HG03378 (cell line): ENCODE results near the gene CNTN4.

Experiments used
- ATAC-seq: cut with Tn5 transposase; IDR thresholded peaks from one replicate; pipeline ENCODE4 v1.9.1; 2021; ENCODE audit warnings: mild to moderate bottlenecking, moderate library complexity; ENCODE audit not compliant: unreplicated experiment

The CNTN4 gene

DNA sequence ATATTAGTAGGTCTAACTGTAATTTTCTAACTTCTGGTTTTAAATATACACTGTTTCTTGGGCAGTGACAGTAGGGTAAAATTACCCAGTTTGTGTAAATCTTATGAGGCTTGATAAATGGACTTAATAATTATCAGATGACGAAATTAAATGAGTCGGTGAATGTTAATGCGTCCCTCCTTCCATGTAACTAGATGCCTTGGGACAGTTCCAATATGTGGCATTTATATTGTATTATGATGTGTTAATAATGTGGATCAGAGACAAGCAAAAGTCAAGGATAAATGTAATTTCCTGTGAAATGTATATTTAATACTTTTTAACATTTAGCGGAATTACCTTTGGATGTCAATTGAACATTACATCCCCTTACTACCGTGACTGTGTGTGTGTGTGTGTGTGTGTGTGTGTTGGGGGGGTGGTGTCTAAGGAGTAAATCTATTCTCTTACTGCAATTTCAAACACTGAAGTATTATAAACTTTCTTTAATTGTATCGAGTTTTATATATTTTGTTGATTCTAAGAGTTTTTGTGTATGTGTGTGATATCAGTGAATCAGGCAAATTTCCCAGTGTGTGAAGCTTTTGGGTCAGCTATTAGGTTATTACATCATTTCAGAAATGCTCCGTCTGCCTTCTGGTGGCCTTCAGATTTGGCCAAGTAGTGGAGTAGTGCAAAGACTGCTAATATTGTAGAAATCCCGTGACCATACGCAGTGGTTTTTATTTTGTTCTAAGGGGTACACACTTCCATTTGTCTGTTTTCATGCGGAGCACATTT is 50.1 kb downstream of the CNTN4 start:
- ATAC-seq: no peak

DNA sequence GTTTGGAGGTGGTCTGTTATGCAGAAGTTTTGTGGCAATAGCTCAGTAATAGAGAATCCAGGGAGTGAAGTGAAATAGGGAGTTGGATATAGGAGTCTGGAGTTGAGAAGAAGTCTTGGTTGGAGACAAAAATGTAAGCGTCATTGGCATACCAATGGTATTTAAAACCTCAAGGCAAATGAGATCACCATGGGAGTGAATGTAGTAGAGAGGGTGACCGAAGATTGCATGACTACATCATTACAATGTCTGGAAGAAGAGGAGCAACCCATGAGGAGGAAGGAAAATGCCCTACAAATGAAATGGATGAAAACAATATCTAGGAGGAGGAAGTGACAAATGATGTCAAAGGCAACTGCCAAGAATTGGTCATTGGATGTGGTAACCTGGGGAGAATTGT is 54.4 kb downstream of the CNTN4 start:
- ATAC-seq: no peak

DNA sequence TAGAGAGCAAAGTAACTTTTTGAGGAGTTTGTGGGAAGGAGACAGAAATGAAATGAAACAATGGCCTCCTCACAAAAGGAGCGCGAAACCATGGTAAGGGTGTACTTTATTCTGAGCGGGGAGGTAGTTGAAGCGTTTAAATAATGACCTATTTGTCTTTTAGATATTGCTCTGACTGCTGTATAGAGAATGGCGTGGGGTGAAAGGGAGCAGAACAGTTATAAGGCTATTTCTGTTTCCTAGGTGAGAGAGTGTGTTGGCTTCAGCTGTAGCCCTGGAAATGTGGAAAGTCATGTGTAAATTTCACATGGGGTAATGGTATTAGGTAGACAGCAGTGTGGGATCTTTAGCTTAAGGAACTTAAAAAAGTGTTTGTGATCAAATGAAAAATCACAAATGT is 54.9 kb downstream of the CNTN4 start:
- no peak for ATAC-seq

DNA sequence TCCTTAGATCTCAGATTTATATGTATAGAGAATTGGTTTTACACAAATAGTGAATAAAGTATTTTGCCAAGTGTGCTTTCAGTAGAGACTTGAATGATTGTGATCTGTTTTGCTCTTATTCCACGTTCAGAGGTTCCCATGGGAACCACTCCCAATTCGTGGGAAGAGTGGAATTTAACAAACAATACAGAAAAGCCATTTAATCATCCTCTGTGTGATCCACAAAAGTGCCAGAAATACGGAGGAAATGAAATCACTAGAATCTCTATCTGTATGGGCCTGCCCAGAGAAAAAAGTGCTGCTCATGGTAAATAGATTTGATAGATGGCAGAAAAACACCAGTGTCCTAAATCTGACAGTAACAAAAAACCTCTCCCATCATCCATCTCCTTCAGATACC is 56.0 kb downstream of the CNTN4 start:
- no peak for ATAC-seq

DNA sequence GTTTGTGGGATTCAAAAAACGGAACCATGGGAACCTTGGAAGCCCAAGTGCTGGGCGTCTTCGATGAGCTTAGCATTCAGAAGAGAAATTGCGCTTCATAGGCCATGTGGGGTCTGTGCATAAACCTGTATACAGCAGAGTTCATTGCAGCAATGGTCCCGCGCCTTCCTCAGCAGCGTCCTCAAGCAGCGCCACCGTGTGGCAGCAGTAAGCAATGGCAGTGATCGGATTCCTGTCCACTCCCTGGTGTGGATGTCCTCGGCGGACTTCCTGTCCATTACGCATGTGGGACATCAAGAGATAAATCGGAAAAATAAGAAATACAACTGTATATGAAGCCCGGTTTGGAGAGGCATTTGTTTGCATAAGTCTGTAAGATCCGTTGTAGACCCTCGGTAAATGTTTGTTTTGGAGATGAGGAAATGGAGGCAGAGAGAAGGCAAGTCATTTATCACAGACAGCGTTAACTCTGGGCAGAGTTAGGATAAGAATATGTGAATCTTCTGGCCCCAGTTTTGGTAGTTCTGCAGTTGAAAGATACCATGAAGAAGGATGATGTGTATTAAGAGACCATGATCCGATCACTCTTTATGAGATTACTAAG is 57.7 kb downstream of the CNTN4 start:
- no peak for ATAC-seq

DNA sequence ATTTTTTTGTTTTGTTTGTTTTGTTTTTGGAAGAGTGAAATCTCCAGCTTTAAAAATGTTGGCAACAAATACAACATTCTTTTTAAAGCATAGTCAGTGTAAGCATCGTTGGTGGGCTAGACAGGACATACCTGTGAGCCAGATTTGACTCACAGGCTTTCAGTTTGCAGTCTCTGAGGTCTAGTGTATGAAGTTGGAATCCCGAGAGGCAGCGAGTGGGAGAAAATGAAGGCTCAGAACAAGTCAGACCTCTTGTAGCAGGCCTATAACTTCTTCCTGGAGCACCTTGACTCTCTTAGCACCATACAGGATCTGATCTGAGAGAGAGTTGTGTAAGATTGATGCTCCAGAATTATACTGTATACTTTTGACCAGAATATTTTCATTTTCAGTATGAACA is 60.2 kb downstream of the CNTN4 start:
- no peak for ATAC-seq

DNA sequence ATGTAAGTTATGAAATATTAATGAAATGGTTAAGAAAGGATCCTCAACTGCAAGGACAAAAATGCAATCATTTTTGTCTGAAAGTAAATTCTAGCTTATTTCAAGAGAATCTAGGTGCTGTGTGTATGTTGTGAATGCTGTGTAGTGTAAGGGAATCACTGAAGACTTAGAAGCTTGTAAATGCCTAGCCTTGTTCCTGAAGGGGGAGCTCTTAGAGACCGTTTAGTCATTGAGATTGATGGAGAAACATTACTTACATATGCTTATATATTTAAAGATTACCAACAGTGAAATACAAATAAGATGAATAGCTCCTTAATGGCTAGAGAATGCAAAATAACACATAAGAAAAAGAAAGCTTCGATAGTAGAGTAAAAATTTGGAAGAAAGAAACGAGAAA is 67.9 kb downstream of the CNTN4 start:
- ATAC-seq: no peak

DNA sequence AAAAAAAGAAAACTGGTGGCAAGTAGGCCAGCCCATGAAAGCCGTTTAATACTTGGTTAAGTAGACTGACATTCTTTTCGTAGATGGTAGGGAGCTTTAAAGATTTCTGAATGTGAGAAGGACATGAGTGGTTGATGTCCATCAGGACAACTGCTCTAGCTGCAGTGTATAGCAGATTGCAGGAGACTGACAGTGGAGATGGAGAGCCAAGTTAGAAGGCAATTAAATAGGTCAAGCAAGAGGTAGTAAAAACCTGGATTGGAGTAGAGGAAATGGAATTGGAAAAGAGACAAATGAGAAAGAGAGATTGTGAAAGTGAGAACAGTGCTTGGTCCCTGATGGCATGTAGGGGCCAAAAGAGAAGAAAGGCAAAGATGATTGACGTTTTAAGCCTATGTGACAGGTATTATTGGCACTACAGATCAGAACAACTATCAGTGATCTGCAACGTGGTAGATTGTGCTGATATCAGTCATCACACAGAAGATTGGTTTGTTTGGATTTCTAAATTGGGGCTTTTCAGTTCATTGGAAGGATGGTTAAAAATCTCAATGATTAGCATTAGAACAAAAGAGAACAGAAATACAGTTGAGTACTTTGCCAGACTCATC is 74.0 kb downstream of the CNTN4 start:
- no peak for ATAC-seq

DNA sequence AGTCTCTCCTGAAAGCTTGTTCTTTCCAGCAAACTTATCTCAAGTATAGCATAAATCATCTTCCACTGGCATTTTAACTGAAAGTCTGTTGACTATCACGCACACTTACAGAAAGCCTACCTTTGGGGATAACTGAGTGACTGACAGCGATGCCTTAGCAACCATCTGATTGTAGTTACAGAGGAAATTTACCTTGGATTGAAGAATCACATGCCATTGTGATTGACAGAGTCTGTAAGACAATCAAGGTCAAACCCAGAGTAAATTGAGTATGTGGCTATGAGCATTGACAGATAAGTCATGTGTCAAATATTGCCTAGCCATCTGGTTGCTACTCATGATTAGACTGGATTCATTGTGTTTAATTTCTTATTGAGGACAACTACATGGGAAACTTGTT is 82.0 kb downstream of the CNTN4 start:
- ATAC-seq: no peak

DNA sequence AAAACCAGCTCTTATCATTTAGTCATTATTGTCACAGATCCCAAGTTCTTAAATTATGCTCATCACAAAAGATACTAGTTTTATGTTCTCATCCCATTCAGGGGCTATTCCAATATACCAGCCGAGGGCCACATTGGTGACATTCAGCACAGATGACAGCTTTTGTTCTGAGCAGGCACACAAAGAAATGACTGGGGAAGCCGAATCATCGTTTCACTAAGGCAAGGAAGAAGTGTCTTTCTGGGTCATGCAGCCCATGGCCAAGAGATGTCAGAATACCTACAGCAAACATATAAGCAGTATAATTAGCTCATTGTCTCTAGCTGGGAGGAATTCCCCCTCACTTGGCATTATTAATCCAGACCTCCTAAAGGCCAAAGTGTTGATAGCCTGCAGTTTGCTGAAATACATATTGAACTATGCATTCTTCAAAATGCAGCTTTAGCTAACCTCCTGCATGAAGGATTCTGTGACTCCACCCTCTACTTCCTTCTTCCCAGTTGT is 100.2 kb downstream of the CNTN4 start:
- no peak for ATAC-seq

DNA sequence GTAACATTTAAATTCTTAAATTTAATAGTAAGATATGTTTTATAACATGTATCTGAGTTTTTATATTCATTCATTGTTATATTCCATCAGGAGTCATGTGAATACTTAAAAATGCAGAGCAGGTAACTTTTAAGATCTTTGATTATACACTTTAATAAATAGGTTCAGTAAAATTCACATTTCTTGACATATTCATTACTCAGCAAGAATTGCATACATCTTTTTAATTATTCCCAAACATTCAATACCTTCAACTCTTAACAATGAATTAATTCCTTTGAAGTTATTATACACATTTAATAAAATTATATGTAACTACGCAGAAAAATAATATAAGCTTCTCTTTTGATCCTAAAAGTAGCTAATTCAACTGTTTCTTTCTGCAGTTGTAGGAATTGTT is 105.4 kb downstream of the CNTN4 start:
- no peak for ATAC-seq

DNA sequence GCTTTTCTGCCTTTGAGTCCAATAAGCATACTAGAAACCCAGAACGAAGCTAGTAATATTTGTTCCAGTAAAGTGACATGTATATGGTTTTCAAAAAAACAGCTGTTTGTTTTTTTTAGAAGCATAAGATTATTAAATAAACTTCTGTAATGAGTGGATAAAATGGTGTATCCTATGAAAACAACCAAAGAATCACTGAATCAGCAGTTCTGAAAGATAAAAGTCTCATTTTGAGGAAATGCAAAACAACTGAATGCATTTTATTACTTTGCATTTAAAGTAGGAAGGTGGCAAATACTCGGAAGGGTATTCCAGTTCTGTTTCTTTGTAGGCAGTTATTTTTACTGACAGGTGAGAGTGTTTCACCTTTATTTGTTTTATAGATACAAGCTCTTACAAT is 107.0 kb downstream of the CNTN4 start:
- no peak for ATAC-seq

DNA sequence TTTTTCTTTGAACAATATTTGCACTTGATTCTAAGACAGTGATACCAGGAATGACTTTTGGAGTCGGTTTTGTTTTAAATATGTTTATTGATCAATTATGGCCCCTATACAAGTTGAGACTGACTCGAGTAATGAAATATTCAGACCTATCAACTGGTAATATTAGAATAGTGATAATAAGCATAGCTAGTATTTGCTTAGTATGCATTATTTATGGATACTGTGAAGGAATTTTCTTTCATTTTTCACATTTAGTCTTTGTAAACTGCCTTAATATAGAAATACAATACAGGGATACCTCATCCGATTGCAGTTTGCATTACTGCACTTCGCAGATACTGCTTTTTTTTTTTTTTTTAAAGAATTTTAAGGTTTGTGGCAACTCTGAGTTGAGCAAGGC is 107.9 kb downstream of the CNTN4 start:
- ATAC-seq: no peak

DNA sequence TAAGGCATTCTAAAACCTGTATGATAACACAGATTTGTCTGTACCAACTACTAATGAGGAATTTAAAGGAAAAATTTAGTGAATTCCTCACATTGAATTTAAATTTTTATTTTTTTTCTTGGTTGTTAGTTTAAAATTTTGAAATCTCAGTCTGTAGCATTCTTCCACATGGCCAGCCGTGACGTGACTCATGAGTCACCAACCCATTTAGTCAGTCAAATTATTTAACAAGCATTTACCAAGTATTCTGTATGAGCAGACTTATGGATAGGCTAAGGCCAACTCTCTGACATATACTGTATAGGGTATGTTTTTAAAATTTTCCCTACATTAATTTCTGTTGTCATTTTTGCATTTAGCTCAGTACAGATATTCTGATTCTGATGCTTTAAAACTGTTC is 112.9 kb downstream of the CNTN4 start:
- no peak for ATAC-seq

DNA sequence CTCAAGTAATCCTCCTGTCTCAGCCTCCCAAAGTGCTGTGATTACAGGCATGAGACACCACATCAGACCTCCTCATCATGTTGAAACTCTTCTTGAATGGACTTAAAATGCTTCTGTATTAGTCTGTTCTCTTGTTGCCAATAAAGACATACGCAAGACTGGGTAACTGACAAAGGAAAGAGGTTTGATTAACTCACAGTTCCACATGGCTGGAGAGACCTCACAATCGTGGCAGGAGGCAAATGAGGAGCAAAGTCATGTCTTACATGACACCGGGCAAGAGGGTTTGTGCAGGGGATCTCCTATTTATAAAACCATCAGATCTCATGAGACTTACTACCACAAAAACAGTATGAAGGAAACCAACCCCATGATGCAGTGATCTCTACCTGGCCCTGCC is 113.5 kb downstream of the CNTN4 start:
- no peak for ATAC-seq

DNA sequence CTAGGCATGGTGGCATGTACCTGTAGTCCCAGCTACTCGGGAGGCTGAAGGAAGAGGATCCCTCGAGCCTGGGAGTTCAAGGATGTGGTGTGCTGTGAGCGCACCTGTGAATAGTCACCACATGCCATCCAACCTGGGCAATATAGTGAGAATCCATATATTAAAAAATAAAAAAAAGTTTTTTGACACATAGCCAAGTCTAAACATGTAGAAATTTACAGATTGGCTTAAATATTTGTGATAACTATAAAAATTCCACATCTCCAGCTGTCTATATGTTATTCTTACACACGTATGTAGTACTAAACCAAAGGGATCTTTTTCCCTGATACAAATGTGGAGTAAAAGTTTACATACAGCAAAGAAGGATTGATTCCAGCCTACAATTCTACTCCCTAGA is 119.7 kb downstream of the CNTN4 start:
- ATAC-seq: no peak

DNA sequence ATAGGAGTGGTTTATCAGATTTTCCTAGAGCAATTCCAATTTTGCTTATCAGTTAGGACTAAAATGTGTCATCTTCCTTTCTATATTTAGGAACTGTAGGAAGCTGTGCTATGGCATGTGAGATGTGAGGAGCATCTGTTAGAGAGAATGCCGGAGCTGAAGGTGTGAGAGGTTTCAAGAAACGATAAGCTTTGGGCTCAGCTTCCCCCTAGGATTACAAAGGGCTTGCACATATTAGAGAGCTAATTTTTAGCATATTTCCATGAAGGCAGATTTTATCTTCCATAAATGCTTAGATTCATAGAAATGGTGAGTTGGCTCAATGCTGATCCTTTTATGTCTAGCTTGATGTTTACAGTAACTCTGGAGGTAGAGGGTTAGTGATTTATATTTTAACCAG is 120.2 kb downstream of the CNTN4 start:
- no peak for ATAC-seq

DNA sequence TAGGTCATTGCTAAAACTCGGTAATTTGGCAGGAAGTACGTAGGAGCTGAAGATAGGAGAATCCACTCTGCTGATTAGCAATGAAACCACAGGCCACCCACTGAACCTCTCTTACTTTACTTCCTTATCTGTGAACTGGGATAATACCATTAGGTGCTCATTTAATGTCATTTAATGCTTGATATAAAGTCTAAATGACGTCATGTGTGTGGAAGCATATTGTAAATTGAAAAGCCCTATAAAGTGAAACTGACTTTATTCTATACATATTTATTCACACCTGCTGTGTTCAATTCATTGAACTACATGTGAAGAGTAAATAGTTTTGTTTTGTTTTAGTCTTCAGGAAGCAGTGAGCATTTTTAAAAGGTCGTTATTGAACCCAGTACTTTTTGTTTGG is 137.5 kb downstream of the CNTN4 start:
- no peak for ATAC-seq

DNA sequence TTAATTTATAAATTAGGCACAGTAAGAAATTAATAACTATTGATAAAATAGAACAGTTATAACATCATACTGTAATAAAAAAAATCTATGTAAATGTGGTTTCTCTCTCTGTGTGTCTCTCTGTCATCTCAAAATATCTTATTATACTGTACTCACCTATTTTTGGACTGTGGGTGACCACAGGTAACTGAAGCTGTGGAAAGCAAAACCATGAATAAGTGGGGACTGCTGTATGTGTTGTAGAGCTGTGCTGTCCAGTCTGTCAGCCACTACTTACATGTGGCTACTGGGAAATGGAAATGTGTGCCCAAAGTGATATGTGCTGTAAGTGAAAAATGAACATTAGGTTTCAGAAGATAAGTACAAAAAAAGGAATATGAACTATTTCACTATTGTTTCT is 145.5 kb downstream of the CNTN4 start:
- no peak for ATAC-seq

DNA sequence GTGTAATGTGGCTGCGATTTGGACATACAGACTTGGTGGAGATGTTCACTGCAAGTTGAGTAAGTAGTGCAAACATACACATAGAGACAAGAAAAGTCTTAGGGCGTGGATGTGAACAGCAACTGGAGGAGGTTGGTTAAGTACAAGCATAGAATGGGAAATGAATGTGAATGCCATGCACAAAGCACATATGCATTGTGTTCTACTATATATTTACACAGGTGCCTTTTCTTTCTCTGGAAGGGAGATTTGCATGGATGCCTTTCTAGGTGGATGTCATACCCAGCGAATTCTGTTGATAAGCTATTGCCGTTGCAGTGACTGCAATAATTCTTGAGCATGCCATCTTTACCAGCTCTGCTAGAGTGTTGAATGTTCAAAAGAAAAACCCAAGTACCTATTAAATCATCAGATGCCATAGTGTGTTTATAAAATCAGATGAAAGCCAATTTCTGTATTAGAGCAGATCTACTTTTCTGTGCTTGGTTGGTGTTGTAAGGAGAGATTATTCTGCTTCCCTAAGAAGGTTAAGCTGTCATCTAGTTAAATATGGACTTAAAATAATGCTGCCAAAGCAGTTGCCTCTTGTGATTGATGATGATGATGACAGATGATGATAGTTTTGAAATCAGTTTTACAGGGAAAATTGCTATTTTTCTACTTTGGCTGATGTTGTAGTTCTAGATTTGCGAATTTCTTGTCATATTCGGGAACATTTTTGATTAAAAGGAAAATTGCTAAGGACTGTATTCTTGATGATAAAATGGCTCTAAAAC is 148.4 kb downstream of the CNTN4 start:
- no peak for ATAC-seq

DNA sequence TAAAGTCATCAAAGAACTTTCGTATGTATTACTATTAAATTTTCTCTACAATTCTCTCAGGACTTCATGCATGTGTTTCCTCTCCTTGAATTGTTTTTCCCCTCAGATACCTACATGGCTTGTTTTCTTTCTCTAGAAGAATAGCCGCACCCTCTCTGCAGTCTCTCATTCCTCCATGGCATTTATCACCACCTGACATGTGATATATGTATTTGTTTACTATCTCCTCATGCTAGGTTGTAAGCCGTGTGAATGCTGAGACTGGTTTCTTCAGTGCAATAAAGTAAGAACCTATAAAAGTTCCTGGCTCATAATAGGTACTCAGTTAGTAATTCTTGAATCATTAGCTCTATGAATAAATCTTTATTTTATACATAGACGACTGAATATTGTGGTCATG is 149.2 kb downstream of the CNTN4 start:
- no peak for ATAC-seq

DNA sequence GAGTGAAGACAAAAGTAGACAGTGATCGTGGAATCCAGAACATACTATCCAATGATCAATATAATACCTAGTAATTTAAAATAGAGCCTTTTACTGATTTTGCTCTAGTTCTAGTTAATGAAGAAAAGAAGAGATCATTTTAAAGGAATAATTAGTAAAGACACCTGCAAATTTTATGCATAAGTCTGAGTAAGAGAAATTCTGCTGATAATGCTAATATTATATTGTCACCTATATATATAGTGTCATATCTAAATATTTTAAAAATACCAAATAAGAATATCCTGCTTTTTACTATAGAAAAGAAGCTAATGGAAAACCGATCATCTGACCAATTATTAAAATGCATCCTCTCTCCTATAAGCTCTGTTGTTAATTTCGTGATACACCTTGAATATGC is 152.1 kb downstream of the CNTN4 start:
- ATAC-seq: no peak
